Naive thymus-derived CD4-positive, alpha-beta T cell (primary cell): ENCODE measurements around the gene DHX32. TPM values are rescaled to one million over a fixed set of nuclear protein-coding genes. Genes with fewer than 3 reads are reported as not detected.
A peak's percentile ranks its signal among the peaks of the same experiment; 100 is the strongest.

ENCODE experiments used
- ATAC-seq: fragments of 150-1000 bp; cut with Tn5 transposase; 2 replicates; pipeline ENCODE4 v1.10.0; 2021; ENCODE audit warnings: mild to moderate bottlenecking, moderate library complexity
- CTCF ChIA-PET: fragments of 350-600 bp; sonication (Branson Sonifier 250); formaldehyde crosslinking; loops from one replicate; lab custom pipeline; 2021; ENCODE audit warnings: antibody characterized with exemption; lab: Charles Lee
- POLR2A ChIA-PET: fragments of 350-600 bp; sonication (Branson Sonifier 250); formaldehyde crosslinking; loops from one replicate; lab custom pipeline; 2021; ENCODE audit warnings: antibody characterized with exemption, inconsistent platforms; lab: Charles Lee
- DNase-seq, 9 donors: peaks; one replicate each; pipeline versions ENCODE4 v3.0.0 to v3.0.0-alpha.2; 2020 to 2022; ENCODE audit warnings: mixed read lengths in 1 of 9
- H3K27ac ChIP-seq: one replicate; pipeline ENCODE4 v1.7.0; 2013; ENCODE audit warnings: mild to moderate bottlenecking, low read depth, low read length, moderate library complexity
- H3K27me3 ChIP-seq, 2 donors: one replicate each; pipeline ENCODE4 v1.7.0; 2013; ENCODE audit warnings: low read length in 2 of 2, mild to moderate bottlenecking in 2 of 2, moderate library complexity in 2 of 2; ENCODE audit not compliant: control insufficient read depth in 2 of 2, insufficient read depth in 2 of 2
- H3K36me3 ChIP-seq, 3 experiments: 1 replicate in 2 of 3; 2 replicates in 1 of 3; pipeline ENCODE4 v1.7.0; 2013; ENCODE audit warnings: low read length in 3 of 3, mild to moderate bottlenecking in 3 of 3, moderate library complexity in 1 of 3; ENCODE audit not compliant: insufficient read depth in 3 of 3, control insufficient read depth in 2 of 3
- H3K4me1 ChIP-seq, 2 donors: one replicate each; pipeline ENCODE4 v1.7.0; 2013; ENCODE audit warnings: low read length in 2 of 2, mild to moderate bottlenecking in 2 of 2, moderate library complexity in 1 of 2; ENCODE audit not compliant: control insufficient read depth in 2 of 2, insufficient read depth in 2 of 2
- H3K4me3 ChIP-seq: 2 replicates; pipeline ENCODE4 v1.7.0; 2013; ENCODE audit warnings: mild to moderate bottlenecking, low read length
- H3K9me3 ChIP-seq, 3 experiments: 1 replicate in 2 of 3; 2 replicates in 1 of 3; pipeline ENCODE4 v1.7.0; 2013; ENCODE audit warnings: low read length in 3 of 3; ENCODE audit not compliant: control insufficient read depth in 2 of 3
- H3K27ac Mint-ChIP-seq, 9 donors: one replicate each; pipeline ENCODE4 v1.8.0; 2020 to 2022; ENCODE audit warnings: mixed read lengths in 9 of 9, mild to moderate bottlenecking in 8 of 9, moderate library complexity in 5 of 9, inconsistent platforms in 2 of 9
- H3K27me3 Mint-ChIP-seq, 5 donors: one replicate each; pipeline ENCODE4 v1.8.0; 2021 to 2022; ENCODE audit warnings: mixed read lengths in 5 of 5, mild to moderate bottlenecking in 1 of 5
- H3K36me3 Mint-ChIP-seq, 5 donors: one replicate each; pipeline ENCODE4 v1.8.0; 2020 to 2022; ENCODE audit warnings: mixed read lengths in 5 of 5, mild to moderate bottlenecking in 3 of 5, inconsistent platforms in 1 of 5
- H3K4me1 Mint-ChIP-seq, 7 donors: one replicate each; pipeline ENCODE4 v1.8.0; 2020 to 2022; ENCODE audit warnings: mixed read lengths in 7 of 7, mild to moderate bottlenecking in 3 of 7, inconsistent platforms in 1 of 7
- H3K4me3 Mint-ChIP-seq, 10 donors: one replicate each; pipeline ENCODE4 v1.8.0; 2020 to 2022; ENCODE audit warnings: mild to moderate bottlenecking in 10 of 10, mixed read lengths in 10 of 10, moderate library complexity in 6 of 10, inconsistent platforms in 2 of 10
- H3K9me3 Mint-ChIP-seq, 11 donors: one replicate each; pipeline ENCODE4 v1.8.0; 2020 to 2022; ENCODE audit warnings: mixed read lengths in 11 of 11, mild to moderate bottlenecking in 4 of 11, inconsistent platforms in 1 of 11, moderate library complexity in 1 of 11
- intact Hi-C, 2 donors: fragments of 100-400 bp; cut with micrococcal nuclease; formaldehyde crosslinking; loops; one replicate each; pipeline ENCODE4 v1.15.1; 2023
- microRNA-seq: library from miRNA; unstranded; fragments of <30 nt; microRNA quantifications from one replicate; pipeline ENCODE4 v1.2.0, GENCODE V29; 2022; ENCODE audit warnings: borderline microRNAs expressed
- polyA plus RNA-seq, 2 donors: library from polyadenylated mRNA; unstranded; fragments of 300-500 nt; fragmentation: Illumina TruSeq; gene quantifications; one replicate each; pipeline ENCODE4 v1.2.3, GENCODE V29; 2021
- total RNA-seq, 6 experiments: library from RNA in 5 of 6; stranded (reverse) in 5 of 6; gene quantifications; 1 replicate in 5 of 6; 2 replicates in 1 of 6; pipeline ENCODE4 v1.2.3 and lab custom pipeline; 2021 to 2026

Gene DHX32
- total and polyA plus RNA-seq, 7 experiments from 2014 or later: 9.3 to 13.5 (median 11.3) TPM

DNA sequence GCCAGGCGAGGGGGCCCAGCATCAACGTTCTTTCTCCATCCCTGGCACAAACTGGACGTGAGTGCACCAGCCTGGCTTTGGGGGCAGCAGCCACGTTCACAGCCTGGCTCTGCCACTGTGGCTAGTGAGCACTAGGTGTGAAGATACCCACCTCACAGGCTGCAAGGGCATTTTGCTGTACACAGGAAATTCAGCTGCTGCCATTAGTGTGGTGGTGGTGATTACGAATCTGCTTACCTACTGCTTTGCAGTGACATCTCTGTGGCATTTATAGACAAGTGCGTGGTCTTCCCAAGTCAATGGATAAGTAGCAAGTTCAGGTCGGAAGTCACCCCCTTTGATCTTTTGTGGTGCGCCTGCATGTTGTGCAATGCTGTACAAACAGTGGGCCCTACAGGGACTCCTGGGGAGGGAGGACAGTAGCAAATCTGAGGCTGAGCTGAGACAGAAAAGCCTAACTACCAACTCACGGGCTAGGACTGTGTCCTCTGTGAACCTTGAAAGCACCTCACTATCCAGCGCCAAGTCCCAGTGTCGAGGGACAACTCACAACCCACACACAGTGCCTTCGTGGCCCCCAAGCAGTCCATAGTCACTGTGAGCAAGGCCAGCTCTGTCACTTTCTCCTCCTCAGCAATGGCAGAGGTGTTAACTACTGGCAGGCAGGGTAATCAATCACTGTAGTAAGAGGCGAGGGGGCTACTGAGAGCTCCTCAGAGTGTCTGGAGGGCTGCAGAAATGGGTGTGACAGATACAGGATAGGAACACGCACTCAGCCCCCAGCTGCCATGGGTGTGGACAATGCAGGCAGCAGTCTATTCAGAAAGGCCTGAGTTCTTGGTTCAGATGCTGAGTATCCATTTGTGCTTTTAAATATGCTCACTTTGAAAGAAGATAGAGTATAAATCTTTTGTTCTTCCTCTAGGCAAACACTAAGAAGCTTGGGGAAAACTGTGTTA lies 88.5 kb downstream of the DHX32 start:
- CTCF ChIA-PET: no interaction called here
- H3K36me3 ChIP-seq: peaks cover 0 to 69% (median 0%) of the 10 kb centered on the region in 3 experiments

DNA sequence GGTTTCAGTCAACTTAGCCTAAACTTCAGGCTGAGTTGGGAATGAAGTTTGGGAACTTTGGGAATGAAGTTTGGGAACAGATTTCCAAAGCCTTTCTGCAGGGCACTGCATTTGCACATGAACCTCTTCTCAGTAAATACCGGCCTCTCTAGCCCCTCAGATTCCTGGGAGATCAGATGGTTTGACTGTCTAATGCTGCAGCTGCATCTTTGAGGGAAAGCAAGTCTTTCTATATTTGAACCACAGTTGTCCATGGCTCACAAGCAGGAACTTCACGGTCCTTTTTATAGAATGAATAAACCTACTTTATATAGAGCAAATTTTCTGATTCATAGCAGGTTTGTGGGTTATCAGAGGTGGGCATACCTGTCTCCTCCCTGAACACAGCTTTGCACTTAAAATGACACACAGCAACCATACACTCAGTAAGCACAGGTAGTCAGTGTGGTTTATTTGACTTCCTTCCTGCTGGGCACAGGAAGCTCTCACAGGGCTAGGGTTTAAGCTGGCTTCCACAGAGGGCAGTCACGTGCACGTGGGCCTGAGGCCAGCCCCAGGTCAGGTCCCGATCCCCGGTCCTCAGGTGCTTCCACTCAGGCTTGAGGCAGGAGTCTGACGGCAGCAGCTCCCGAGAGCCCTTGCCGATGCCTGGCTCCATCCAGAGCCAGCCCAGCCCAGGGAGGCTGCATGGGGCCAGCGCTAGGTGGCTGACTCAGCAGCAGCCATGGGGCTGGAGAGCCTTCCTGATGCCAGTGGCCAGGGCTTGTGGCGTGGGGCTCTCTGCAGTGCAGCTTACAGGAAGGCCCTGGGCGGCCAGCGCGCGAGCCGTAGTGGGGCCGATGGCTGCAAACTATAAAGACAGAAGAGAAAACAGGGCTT lies 92.7 kb downstream of the DHX32 start:
- H3K27me3 ChIP-seq: no peaks in the 10 kb centered on the region
- no peaks in the 10 kb centered on the region for H3K27me3 Mint-ChIP-seq
- peaks cover 8 to 28% (median 17%) of the 10 kb centered on the region in 7 donors for H3K4me1 Mint-ChIP-seq
- DNase-seq: no peak
- H3K9me3 Mint-ChIP-seq: no peaks in the 10 kb centered on the region
- peak overlapping the region; percentile 43 for H3K27ac ChIP-seq
- H3K4me3 Mint-ChIP-seq: peak overlapping the region in 1 of 10 donors; percentile 25
- ATAC-seq: peak; percentile 8
- peaks cover 4 to 51% (median 20%) of the 10 kb centered on the region in 5 donors for H3K36me3 Mint-ChIP-seq
- intact Hi-C loops: no loop called here
- H3K9me3 ChIP-seq: no peaks in the 10 kb centered on the region
- H3K4me1 ChIP-seq: peaks cover 8% of the 10 kb centered on the region in 2 donors
- POLR2A ChIA-PET: no interaction called here
- H3K27ac Mint-ChIP-seq: peak overlapping the region in 8 of 9 donors; percentile 31 to 76 (median 63)
- CTCF ChIA-PET: no interaction called here
- H3K4me3 ChIP-seq: no peak overlapping the region
- peaks cover 0 to 30% (median 0%) of the 10 kb centered on the region in 3 experiments for H3K36me3 ChIP-seq

More for the DNA sequence above, 88.5 kb downstream of the DHX32 start:
- Histone ChIP-seq H3K9me3 (no peaks in the 10 kb centered on the region), H3K27ac (no peak overlapping the region), H3K27me3 (no peaks in the 10 kb centered on the region), H3K4me1 (peaks cover 8% of the 10 kb centered on the region in 2 donors), H3K4me3 (no peak overlapping the region)
- no peak for DNase-seq
- Mint-ChIP-seq H3K9me3 (no peaks in the 10 kb centered on the region), H3K36me3 (peaks cover 10 to 55% (median 21%) of the 10 kb centered on the region in 5 donors), H3K27ac (peak overlapping the region in 2 of 9 donors; percentile 43 to 76), H3K27me3 (no peaks in the 10 kb centered on the region), H3K4me1 (peaks cover 6 to 22% (median 16%) of the 10 kb centered on the region in 7 donors), H3K4me3 (no peak overlapping the region)
- intact Hi-C loops: no loop called here
- ATAC-seq: peak; percentile 42
- POLR2A ChIA-PET: no interaction called here

Small RNA genes within 50 kb of the gene (microRNA-seq; reads per million reads assigned to microRNA genes)
- gene MIR4484: 1.6 reads per million

Other genes with a start within 250 kb of the DHX32 start
- not detected for gene TEX36, start 198.1 kb downstream of the DHX32 start, total RNA-seq
- gene TEX36, start 198.1 kb downstream of the DHX32 start, polyA plus RNA-seq: not detected
- gene EDRF1, start 161.6 kb downstream of the DHX32 start, total RNA-seq: 10 to 100 TPM; 33.8 to 64.4 (median 53.8) TPM
- 10 to 100 TPM; 11.3 to 13.6 TPM for gene EDRF1, start 161.6 kb downstream of the DHX32 start, polyA plus RNA-seq
- under 1 TPM; 0.29 to 0.84 (median 0.40) TPM for gene MMP21, start 105.5 kb downstream of the DHX32 start, total RNA-seq
- gene MMP21, start 105.5 kb downstream of the DHX32 start, polyA plus RNA-seq: not detected
- gene UROS, start 58.0 kb downstream of the DHX32 start, total RNA-seq: 10 to 100 TPM; 28.9 to 53.0 (median 41.3) TPM
- gene UROS, start 58.0 kb downstream of the DHX32 start, polyA plus RNA-seq: 10 to 100 TPM; 59.2 to 60.0 TPM
- gene BCCIP, start 57.7 kb downstream of the DHX32 start, total RNA-seq: 10 to 100 TPM; 31.3 to 68.4 (median 45.8) TPM
- gene BCCIP, start 57.7 kb downstream of the DHX32 start, polyA plus RNA-seq: 100 to 1,000 TPM in 1 of 2 donors, 10 to 100 TPM in 1; 86.0 to 105 TPM
- under 1 TPM in 3 of 5 experiments, not detected in 2; 0.35 to 0.67 (median 0.37) TPM for gene FANK1, start 15.3 kb upstream of the DHX32 start, total RNA-seq
- gene FANK1, start 15.3 kb upstream of the DHX32 start, polyA plus RNA-seq: not detected